Measurements from ENCODE around the gene VSTM4.

VSTM4 gene

GRCh38 chr10:49070701-49071100 lies 44.6 kb downstream of the VSTM4 start:
- no peak for DNase-seq (ENCODE audit: low read depth in 2 of 2)

- no peak for DNase-seq (ENCODE audit: low read depth in 2 of 2)
These were observed 46.6 kb downstream of the VSTM4 start for GRCh38 chr10:49068672-49069217.

GRCh38 chr10:49068209-49068608 lies 47.1 kb downstream of the VSTM4 start:
- DNase-seq (ENCODE audit: low read depth in 2 of 2): no peak

GRCh38 chr10:49066944-49067730 lies 48.2 kb downstream of the VSTM4 start:
- DNase-seq (ENCODE audit: low read depth in 2 of 2): no peak

GRCh38 chr10:49062229-49062628 lies 53.1 kb downstream of the VSTM4 start:
- no peak for DNase-seq (ENCODE audit: low read depth in 2 of 2)

- no peak for DNase-seq (ENCODE audit: low read depth in 2 of 2)
These were observed 53.7 kb downstream of the VSTM4 start for GRCh38 chr10:49061667-49062066.

GRCh38 chr10:49058463-49059255 lies 56.7 kb downstream of the VSTM4 start:
- no peak for DNase-seq (ENCODE audit: low read depth in 2 of 2)

- no peak for DNase-seq (ENCODE audit: low read depth in 2 of 2)
These were observed 58.0 kb downstream of the VSTM4 start for GRCh38 chr10:49057231-49057880.

GRCh38 chr10:49056356-49056755 lies 59.0 kb downstream of the VSTM4 start:
- DNase-seq (ENCODE audit: low read depth in 2 of 2): no peak

- no peak for DNase-seq (ENCODE audit: low read depth in 2 of 2)
These were observed 60.0 kb downstream of the VSTM4 start for GRCh38 chr10:49055221-49055849.

- no peak for DNase-seq (ENCODE audit: low read depth in 2 of 2)
These were observed 60.6 kb downstream of the VSTM4 start for GRCh38 chr10:49054753-49055152.

- DNase-seq (ENCODE audit: low read depth in 2 of 2): no peak
These were observed 61.2 kb downstream of the VSTM4 start for GRCh38 chr10:49053998-49054692.

GRCh38 chr10:49053053-49053997 lies 62.0 kb downstream of the VSTM4 start:
- DNase-seq (ENCODE audit: low read depth in 2 of 2): no peak

- DNase-seq (ENCODE audit: low read depth in 2 of 2): no peak
These were observed 63.3 kb downstream of the VSTM4 start for GRCh38 chr10:49052069-49052468.

- no peak for DNase-seq (ENCODE audit: low read depth in 2 of 2)
These were observed 64.4 kb downstream of the VSTM4 start for GRCh38 chr10:49050906-49051305.

- DNase-seq (ENCODE audit: low read depth in 2 of 2): no peak
These were observed 65.0 kb downstream of the VSTM4 start for GRCh38 chr10:49050366-49050765.

GRCh38 chr10:49049660-49050059 lies 65.7 kb downstream of the VSTM4 start:
- DNase-seq (ENCODE audit: low read depth in 2 of 2): no peak

GRCh38 chr10:49047128-49047639 lies 68.1 kb downstream of the VSTM4 start:
- DNase-seq (ENCODE audit: low read depth in 2 of 2): no peak

- DNase-seq (ENCODE audit: low read depth in 2 of 2): no peak
These were observed 70.8 kb downstream of the VSTM4 start for GRCh38 chr10:49044293-49045193.

Data from stimulated activated CD8-positive, alpha-beta memory T cell treated with anti-CD3 and anti-CD28 coated beads, Interleukin-7, amount 100 ng/mL, for 1 hour (primary cell).